HPDE6-E6E7 (cell line): ENCODE results near the gene FGR.

Source experiments
- DNase-seq: peaks from one replicate; pipeline ENCODE4 v3.0.0; 2011; ENCODE audit warnings: missing footprints; ENCODE audit errors: extremely low spot score

The FGR gene

GRCh38 chr1:27568300-27569087, 66.5 kb downstream of the FGR start:
- DNase-seq = peak; percentile 93

- no peak for DNase-seq
Measured at GRCh38 chr1:27567971-27568299, 67.0 kb downstream of the FGR start.

GRCh38 chr1:27567146-27567526, 67.8 kb downstream of the FGR start:
- DNase-seq = no peak

- no peak for DNase-seq
Measured at GRCh38 chr1:27566462-27567145, 68.4 kb downstream of the FGR start.

- DNase-seq = no peak
Measured at GRCh38 chr1:27564710-27565649, 70.0 kb downstream of the FGR start.

- DNase-seq = no peak
Measured at GRCh38 chr1:27563591-27564471, 71.2 kb downstream of the FGR start.

GRCh38 chr1:27563341-27563590, 71.7 kb downstream of the FGR start:
- no peak for DNase-seq

- no peak for DNase-seq
Measured at GRCh38 chr1:27562534-27563340, 72.2 kb downstream of the FGR start.
